ENCODE data around the gene CACNG7. TPM values are rescaled to one million over a fixed set of nuclear protein-coding genes. Genes with fewer than 3 reads are reported as not detected.

CACNG7 gene, protein sequence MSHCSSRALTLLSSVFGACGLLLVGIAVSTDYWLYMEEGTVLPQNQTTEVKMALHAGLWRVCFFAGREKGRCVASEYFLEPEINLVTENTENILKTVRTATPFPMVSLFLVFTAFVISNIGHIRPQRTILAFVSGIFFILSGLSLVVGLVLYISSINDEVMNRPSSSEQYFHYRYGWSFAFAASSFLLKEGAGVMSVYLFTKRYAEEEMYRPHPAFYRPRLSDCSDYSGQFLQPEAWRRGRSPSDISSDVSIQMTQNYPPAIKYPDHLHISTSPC
- not detected in 2 replicates for total RNA-seq (2013; cell fraction: nucleolus; rRNA removed)
- total RNA-seq (2014; rRNA removed): not detected in 2 replicates
- not detected in 2 replicates for total RNA-seq (2014; rRNA removed; fragmentation: Illumina TruSeq; extraction: Trizol)
- not detected in 2 replicates for total RNA-seq (2021)
- not detected for polyA plus RNA-seq (2011; ENCODE audit: low read depth)
- polyA plus RNA-seq (2011; rRNA removed): not detected in 2 replicates
- not detected in 2 replicates for polyA plus RNA-seq (2011; cell fraction: cytosol; rRNA removed)
- polyA plus RNA-seq (2011; cell fraction: nucleus; rRNA removed): not detected in 2 replicates
- polyA plus RNA-seq (2012): not detected in 2 replicates
- not detected in 2 replicates for polyA plus RNA-seq (2014; fragmentation: Illumina TruSeq; extraction: Trizol)
- polyA plus RNA-seq (2014; fragmentation: Nextera tagmentation; extraction: Ambion mirVana): not detected
- not detected in 2 replicates for polyA plus RNA-seq (2014; rRNA removed)
- not detected for polyA plus RNA-seq (2016; fragmentation: Nextera tagmentation; extraction: Ambion mirVana)
- not detected in 2 replicates for polyA minus RNA-seq (2011; rRNA and poly(A)+ RNA removed)
- polyA minus RNA-seq (2011; cell fraction: cytosol; rRNA and poly(A)+ RNA removed): not detected in 2 replicates
- not detected in 2 replicates for polyA minus RNA-seq (2011; cell fraction: nucleus; rRNA and poly(A)+ RNA removed)
- not detected for Bru-seq, nascent RNA
- BruChase-seq, experiment 1, labeled RNA remaining after a 6-hour chase: not detected
- BruChase-seq, experiment 2, labeled RNA remaining after a 2-hour chase: not detected
- long read RNA-seq, experiment 1: 0 reads
- long read RNA-seq, experiment 2: 0 reads

DNA sequence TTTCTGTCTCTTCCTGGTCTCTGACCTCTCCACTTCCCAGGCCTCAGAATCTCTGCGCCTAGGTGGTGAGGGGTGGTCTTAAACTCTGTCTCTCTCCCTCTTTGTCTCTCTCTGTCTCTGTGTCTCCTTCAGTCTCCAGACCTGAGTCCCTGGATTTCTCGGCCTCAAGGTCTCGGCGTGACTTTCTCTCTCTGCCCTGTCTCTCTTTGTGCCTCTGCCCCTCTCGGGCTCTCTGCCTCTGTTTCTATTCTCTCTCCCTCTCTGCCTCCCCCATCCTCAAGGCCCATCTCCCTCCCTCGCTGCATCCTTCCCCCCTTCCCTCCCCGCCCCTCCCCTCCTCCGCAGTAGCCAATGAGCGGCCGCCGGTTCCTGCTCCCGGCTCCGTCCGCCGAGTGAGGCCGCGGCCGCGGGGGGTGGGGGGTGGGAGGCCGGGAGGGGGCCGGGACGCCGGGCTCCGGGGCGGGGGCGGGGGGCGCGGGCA is at the start of gene CACNG7:
CACNG7 (plus strand) TSS at position 344 of the 481 bp plus-strand sequence. CDS start 3,554 bp downstream, outside the sequence.
- ChIA-PET CTCF (no interaction called here), RAD21 (ENCODE audit: unreplicated experiment) (no interaction called here), SMC1A (ENCODE audit: uncharacterized antibody, unreplicated experiment) (no interaction called here), POLR2A (no interaction called here)
- H3K27ac ChIP-seq (ENCODE audit: control insufficient read depth, insufficient read depth): no peak within 1 kb of the TSS
- no peak for ATAC-seq
- intact Hi-C loops (cut with micrococcal nuclease; ENCODE audit: unreplicated experiment): no loop called here
- H3K4me2 ChIP-seq (ENCODE audit: control insufficient read depth, insufficient read depth): no peak within 1 kb of the TSS
- H3K9me3 ChIP-seq (replicated peaks; ENCODE audit: control insufficient read depth, insufficient read depth, low read length): no peaks in the 10 kb centered on the region; the same call in 2 of the 3 replicates
- no peak within 1 kb of the TSS for H3K9ac ChIP-seq (ENCODE audit: control insufficient read depth, insufficient read depth, low read length)
- BruUV-seq (replicated peaks): no TSS peak
- H3K79me2 ChIP-seq (ENCODE audit: control insufficient read depth, insufficient read depth, low read length): no peaks in the 10 kb centered on the region
- no peak within 1 kb of the TSS for H2AFZ ChIP-seq (ENCODE audit: control insufficient read depth, low read depth, low read length)
- no peak for FAIRE-seq
- H3K36me3 ChIP-seq (ENCODE audit: control insufficient read depth in 2 of 2, insufficient read depth in 2 of 2, low read length in 1 of 2): no peaks in the 10 kb centered on the region
- TF ChIP-seq SMC3 (IDR thresholded peaks at IDR 0.05; ENCODE audit: borderline replicate concordance, low read length): no peak
- no peaks in the 10 kb centered on the region for H3K27me3 ChIP-seq (replicated peaks in 1 of 2; ENCODE audit: control insufficient read depth in 2 of 2, insufficient read depth in 2 of 2, low read length in 1 of 2)
- in situ Hi-C loops (cut with MboI): no loop called here
- H4K20me1 ChIP-seq (ENCODE audit: control insufficient read depth, insufficient read depth): no peaks in the 10 kb centered on the region
- no peaks in the 10 kb centered on the region for H3K4me1 ChIP-seq (ENCODE audit: control insufficient read depth, insufficient read depth, low read length)
- no peak for DNase-seq (ENCODE audit: low read depth, low spot score)
- 28% methylated on average over 4 of the region's 28 CpGs for WGBS (ENCODE audit: insufficient coverage, insufficient replicate concordance, low lambda C conversion rate, missing lambda C conversion rate)
- no peak within 1 kb of the TSS for H3K4me3 ChIP-seq

DNA sequence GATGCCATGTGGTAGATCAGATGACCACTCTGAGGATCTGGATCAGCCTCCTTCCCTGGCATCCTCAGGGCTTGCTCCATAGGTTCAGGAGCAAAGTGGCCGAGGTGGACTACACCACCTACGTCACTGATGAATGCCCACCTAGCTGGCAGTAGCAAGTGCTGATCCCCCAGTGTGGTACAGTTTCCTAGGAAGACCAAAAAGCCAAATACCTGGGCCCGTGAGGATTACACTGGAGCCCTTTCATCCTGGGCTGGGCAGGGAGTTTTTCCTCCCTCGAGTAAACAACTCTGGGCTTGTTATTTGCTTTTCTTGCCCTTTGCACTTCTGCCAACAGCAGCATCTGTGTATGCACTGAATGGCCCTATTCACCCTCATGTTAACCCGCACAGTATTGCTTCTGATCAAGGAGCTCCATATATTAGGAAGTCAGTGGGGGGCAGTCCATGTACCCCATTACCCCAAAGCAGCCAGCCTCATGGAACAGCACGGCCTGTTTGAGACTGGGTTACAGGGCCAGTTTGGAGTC is 44.7 kb upstream of the CACNG7 start:
- POLR2A ChIA-PET: no interaction called here
- Histone ChIP-seq H3K4me1 (ENCODE audit: control insufficient read depth, insufficient read depth, low read length) (no peaks in the 10 kb centered on the region), H3K27me3 (replicated peaks in 1 of 2; ENCODE audit: control insufficient read depth in 2 of 2, insufficient read depth in 2 of 2, low read length in 1 of 2) (no peaks in the 10 kb centered on the region), H3K36me3 (ENCODE audit: control insufficient read depth in 2 of 2, insufficient read depth in 2 of 2, low read length in 1 of 2) (no peaks in the 10 kb centered on the region), H3K79me2 (ENCODE audit: control insufficient read depth, insufficient read depth, low read length) (no peaks in the 10 kb centered on the region), H3K9me3 (replicated peaks; ENCODE audit: control insufficient read depth, insufficient read depth, low read length) (no peaks in the 10 kb centered on the region; the same call in 2 of the 3 replicates), H3K9ac (ENCODE audit: control insufficient read depth, insufficient read depth, low read length) (no peak overlapping the region), H4K20me1 (ENCODE audit: control insufficient read depth, insufficient read depth) (no peaks in the 10 kb centered on the region), H3K27ac (ENCODE audit: control insufficient read depth, insufficient read depth) (no peak overlapping the region), H3K4me3 (no peak overlapping the region), H2AFZ (ENCODE audit: control insufficient read depth, low read depth, low read length) (no peak overlapping the region), H3K4me2 (ENCODE audit: control insufficient read depth, insufficient read depth) (no peak overlapping the region)
- DNase-seq (ENCODE audit: low read depth, low spot score) (no peak), FAIRE-seq (no peak), ATAC-seq (no peak)
- CTCF ChIA-PET: no interaction called here
- intact Hi-C loops (cut with micrococcal nuclease; ENCODE audit: unreplicated experiment) (no loop called here), in situ Hi-C loops (cut with MboI) (no loop called here)
- SMC1A ChIA-PET (ENCODE audit: uncharacterized antibody, unreplicated experiment): no interaction called here
- RAD21 ChIA-PET (ENCODE audit: unreplicated experiment): no interaction called here
- no TSS peak for BruUV-seq (replicated peaks)
- WGBS (ENCODE audit: insufficient coverage, insufficient replicate concordance, low lambda C conversion rate, missing lambda C conversion rate): 14% methylated on average over 6 of the region's 6 CpGs
- TF ChIP-seq NR2F1 (conservative IDR thresholded peaks at IDR 0.05) (no peak), SRF (IDR thresholded peaks at IDR 0.05; ENCODE audit: low read depth in 2 of 2, low read length in 2 of 2) (no peak), MEF2A (IDR thresholded peaks at IDR 0.05; ENCODE audit: insufficient read depth, low read depth, low read length) (no peak), MYC (IDR thresholded peaks at IDR 0.05; ENCODE audit: insufficient read depth, insufficient read length, insufficient replicate concordance, low read length, severe bottlenecking) (no peak), SMAD5 (IDR thresholded peaks at IDR 0.05; ENCODE audit: low read depth) (no peak), HDAC2 (IDR thresholded peaks at IDR 0.05) (no peak), TBL1XR1 (IDR thresholded peaks at IDR 0.05; ENCODE audit: low read depth, low read length) (no peak), BACH1 (IDR thresholded peaks at IDR 0.05; ENCODE audit: borderline replicate concordance) (no peak)
- TF ChIP-seq, protein P1, sequence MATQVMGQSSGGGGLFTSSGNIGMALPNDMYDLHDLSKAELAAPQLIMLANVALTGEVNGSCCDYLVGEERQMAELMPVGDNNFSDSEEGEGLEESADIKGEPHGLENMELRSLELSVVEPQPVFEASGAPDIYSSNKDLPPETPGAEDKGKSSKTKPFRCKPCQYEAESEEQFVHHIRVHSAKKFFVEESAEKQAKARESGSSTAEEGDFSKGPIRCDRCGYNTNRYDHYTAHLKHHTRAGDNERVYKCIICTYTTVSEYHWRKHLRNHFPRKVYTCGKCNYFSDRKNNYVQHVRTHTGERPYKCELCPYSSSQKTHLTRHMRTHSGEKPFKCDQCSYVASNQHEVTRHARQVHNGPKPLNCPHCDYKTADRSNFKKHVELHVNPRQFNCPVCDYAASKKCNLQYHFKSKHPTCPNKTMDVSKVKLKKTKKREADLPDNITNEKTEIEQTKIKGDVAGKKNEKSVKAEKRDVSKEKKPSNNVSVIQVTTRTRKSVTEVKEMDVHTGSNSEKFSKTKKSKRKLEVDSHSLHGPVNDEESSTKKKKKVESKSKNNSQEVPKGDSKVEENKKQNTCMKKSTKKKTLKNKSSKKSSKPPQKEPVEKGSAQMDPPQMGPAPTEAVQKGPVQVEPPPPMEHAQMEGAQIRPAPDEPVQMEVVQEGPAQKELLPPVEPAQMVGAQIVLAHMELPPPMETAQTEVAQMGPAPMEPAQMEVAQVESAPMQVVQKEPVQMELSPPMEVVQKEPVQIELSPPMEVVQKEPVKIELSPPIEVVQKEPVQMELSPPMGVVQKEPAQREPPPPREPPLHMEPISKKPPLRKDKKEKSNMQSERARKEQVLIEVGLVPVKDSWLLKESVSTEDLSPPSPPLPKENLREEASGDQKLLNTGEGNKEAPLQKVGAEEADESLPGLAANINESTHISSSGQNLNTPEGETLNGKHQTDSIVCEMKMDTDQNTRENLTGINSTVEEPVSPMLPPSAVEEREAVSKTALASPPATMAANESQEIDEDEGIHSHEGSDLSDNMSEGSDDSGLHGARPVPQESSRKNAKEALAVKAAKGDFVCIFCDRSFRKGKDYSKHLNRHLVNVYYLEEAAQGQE (IDR thresholded peaks at IDR 0.05; ENCODE audit: low read depth, low read length): no peak

All from GM12878 (cell line).